ENCODE measurements around the gene CACNA1D.
"Not testable (repeated sequence)": the region's sequence is repeated elsewhere in the genome, so short reads cannot be mapped to it uniquely, and the experiment has no call there.

CACNA1D gene

GRCh38 chr3:53493963-53494791, at the start of gene CACNA1D:
Gene CACNA1D, plus strand, starts transcription at chr3:53494611. Its CDS starts 556 bp downstream, at chr3:53495167.
- DNase-seq = no peak

- DNase-seq = no peak
Measured at GRCh38 chr3:53457068-53457467, 37.3 kb upstream of the CACNA1D start.

DNA sequence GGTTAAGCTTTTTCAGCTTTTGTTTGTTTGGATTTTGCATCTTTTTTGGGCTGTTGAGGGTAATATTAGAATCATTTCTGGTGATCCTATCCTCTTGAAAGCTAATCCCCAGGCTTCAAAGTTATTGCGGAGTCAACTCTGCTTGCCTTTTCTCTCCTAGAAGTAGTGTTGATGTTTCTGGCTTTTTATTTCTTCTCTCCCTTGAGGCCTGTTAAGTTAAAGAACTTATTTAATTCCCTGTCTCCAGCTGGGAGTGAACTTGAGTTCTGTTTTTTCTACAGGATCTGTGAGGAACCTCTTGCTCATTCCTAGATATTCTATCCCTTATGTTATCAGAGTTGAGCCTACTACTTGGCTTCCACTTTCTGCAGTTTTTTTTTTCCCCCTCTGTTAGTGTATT, 34.1 kb upstream of the CACNA1D start:
- no peak for DNase-seq

DNA sequence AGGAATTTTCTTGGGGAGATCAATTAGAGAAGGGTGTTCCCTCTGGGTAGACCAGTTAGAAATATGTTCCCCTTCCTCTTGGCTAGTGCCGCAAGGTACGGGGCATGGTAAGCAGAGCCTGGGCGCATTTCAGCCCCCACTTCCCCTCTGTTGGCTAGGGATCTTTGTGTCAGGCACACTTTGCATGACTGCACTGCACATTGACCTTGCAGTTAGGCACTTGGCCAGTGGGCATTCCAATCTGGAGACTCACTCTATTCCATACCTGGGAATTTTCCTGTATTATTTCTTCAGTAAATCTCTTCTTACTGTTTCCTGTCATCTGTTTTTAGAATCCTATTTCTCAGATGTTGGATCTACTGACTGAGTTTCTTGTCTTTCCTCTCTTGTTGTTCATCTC, 30.0 kb upstream of the CACNA1D start:
- DNase-seq = no peak

GRCh38 chr3:53469758-53470157, 24.7 kb upstream of the CACNA1D start:
- DNase-seq = not testable (repeated sequence)

GRCh38 chr3:53473422-53473821, 21.0 kb upstream of the CACNA1D start:
- no peak for DNase-seq

DNA sequence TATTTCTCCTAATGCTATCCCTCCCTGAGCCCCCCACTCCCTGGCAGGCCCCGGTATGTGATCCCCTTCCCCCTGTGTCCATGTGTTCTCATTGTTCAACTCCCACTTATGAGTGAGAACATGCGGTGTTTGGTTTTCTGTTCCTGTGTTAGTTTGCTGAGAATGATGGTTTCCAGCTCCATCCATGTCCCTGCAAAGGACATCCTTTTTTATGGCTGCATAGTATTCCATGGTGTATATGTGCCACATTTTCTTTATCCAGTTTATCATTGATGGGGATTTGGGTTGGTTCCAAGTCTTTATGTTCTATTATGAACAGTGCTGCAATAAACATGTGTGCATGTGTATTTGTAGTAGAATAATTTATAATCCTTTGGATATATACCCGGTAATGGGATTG, 18.0 kb upstream of the CACNA1D start:
- not testable (repeated sequence) for DNase-seq

DNA sequence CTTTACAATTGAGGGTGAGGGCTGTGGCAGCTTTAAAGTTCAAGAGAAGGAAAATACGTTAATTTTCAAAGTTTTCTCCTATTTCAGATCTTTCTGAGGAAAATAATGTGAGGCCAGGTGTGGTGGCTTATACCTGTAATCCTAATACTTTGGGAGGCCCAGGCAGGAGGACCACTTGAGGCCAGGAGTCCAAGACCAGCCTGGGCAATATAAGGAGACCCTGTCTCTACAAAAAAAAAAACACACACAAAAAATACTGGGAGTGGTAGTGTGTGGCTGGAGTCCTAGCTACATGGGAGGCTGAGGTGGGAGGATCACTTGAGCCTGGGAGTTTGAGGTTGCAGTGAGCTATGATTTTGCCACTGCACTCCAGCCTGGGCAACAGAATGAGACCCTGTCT, 16.7 kb upstream of the CACNA1D start:
- not testable (repeated sequence) for DNase-seq

- DNase-seq = no peak
Measured at GRCh38 chr3:53478166-53478830, 16.1 kb upstream of the CACNA1D start.

DNA sequence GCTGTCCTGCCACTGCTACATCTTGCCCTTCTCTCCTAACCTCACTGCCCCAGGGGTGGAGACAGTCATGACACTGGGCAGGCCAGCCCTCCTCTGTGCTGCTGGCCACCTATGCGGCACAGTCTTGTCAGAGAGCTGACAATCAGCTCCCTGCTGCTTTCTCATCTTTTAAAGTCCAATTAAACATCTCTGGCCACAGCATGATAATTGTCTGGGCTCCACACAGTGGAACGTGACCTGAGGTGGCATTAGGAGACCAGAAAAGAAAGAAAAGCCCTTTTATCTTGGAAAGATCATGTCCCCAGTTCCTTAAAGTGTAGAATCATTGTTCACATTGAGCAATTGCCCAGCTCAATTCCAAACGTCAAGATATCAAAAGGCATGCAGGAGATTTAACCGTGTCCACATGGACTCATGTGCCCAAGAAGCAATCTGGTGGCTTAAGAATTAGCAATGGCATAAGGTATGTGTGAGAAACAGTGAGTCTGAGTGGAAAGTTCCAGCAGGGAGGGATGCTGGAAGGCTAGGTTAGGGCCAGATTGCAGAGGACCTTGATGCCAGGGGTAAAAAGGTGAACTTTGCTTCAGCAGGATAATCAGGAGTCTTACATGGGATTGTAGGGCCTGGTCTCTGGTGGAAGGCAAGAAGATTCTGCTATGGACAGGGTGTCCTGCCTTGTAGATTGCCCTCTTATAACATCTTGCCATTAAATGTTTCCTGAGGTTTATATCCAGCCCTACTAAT, 15.3 kb upstream of the CACNA1D start:
- DNase-seq = no peak

DNA sequence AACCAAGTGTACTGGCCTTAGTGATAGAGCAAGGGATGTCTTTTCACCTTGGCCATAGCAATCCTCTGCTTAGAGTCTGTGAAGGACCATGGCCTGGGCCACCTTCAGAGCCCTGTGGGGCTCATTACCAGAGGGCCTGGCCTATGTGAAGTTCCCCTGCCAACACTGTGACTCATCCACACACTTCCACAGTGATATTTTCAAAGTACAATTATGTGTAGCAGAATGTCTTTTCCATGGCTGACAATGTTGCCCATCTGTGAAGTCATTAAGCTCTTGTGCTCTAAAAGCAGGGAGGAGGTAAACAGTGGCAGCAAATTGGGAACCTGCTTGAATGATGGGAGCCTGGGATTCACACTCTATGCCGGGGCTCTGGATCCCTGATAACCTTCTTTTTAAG, 12.2 kb upstream of the CACNA1D start:
- no peak for DNase-seq

DNA sequence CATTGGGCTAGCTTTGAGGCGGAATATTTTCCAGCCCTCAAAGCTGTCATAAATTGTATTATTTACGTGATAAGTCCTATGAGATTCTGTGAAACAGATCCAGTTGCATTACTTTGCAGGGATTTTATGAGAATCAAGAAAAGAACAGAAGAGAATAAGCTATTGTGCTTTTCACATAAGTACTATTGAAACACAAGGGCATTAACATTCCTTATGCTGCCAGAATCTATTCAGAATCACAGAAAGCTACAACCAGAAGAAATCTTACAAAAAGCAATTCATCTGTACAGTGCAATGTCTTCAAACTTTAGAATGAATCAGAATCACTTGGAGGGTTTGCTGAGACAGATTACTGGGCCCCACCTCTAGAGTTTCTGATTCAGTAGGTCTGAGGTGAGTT, 10.6 kb upstream of the CACNA1D start:
- DNase-seq = no peak

DNA sequence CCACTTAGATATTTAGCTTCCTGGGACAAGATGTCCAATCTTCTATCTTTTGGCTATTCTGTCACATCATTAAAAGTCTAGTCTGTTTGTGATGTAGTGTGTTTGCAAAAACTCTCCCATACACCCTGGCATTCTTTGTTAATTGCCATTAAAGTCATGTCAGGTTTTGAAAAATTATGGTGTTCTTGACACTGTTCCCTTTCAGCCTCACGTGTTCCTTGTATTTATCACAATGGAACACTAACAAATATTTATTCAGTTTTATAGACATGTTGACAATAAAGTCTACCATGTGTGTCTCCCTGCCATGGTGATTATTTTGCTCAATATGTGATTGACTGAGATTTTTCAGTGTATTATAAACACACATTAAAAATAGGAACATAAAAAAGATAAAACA, 9.4 kb upstream of the CACNA1D start:
- DNase-seq = no peak

DNA sequence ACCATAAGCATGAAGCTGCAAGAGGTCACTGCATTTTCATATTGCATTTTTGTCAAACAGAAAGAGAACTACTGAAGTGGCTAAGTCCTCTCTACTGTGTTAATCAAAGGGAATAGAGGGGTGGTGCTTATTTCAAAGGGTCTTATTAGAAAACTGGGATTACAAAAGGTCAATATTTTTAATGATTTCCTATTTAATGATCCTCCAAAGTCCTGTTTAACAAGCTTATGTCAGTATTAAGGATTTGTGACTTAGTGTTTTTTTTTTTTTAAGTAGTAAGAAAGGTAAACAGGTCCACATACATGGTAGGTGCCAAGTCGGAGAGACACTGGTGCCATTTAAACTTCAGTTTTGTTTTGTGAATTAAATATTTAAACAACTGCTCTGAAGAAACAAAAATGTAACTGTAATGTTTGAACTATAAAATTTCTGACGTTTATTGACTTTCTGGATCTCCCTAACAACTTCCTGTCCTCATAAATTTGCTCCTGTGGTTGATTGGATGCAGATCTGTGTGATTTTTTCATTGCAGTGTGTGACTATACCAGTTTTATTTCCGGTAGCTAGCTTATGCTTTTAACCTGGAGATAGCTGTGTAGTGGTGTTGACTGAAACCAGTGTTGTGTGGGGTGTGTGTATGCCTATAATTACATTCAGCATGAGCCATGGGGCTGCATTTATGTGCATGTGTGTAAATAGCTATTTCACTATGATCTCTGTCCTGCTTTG, 8.6 kb upstream of the CACNA1D start:
- DNase-seq = no peak

- no peak for DNase-seq
Measured at GRCh38 chr3:53486961-53487654, 7.3 kb upstream of the CACNA1D start.

GRCh38 chr3:53489386-53489785, 5.0 kb upstream of the CACNA1D start:
- no peak for DNase-seq

GRCh38 chr3:53489787-53490458, 4.5 kb upstream of the CACNA1D start:
- no peak for DNase-seq

DNA sequence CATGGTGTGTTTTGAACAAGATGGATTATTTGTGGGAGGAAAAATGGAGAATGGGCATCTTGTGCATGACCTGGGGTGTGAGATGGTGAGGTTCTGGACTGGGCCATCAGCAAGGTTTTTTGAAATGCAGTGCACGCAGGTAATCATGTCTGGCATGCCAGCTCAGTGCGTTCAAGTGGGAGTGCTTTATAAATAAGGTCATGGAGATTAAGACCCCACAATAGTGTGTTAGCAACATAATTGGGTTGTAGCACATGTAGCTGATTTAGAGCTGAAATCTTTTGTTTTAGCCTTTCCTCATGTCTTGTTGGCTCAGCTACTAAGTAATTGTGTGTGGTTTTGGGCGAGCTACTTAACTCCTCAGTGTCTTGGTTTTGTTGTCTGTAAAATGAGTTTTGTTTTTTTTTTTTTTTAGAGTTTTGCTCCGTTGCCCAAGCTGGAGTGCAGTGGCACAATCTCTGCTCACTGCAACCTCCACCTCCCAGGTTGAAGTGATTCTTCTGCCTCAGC, 3.9 kb upstream of the CACNA1D start:
- DNase-seq = no peak

DNA sequence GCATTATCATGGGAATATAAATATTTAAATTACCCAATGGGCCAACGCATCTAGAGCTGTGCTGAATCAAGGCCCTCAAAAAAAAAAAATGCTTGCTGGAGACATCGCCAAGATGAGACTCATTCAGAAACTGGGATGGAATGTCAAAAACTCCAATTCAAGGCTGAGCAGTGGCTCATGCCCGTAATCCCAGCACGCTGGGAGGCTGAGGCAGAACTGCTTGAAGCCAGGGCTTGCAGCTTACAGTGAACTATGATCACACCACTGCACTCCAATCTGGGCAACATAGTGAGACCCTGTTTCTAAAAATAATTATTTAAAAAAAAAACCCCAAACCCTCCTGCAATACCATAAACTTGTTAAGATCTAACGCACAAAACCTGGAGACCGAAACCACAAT, 3.1 kb upstream of the CACNA1D start:
- no peak for DNase-seq

DNA sequence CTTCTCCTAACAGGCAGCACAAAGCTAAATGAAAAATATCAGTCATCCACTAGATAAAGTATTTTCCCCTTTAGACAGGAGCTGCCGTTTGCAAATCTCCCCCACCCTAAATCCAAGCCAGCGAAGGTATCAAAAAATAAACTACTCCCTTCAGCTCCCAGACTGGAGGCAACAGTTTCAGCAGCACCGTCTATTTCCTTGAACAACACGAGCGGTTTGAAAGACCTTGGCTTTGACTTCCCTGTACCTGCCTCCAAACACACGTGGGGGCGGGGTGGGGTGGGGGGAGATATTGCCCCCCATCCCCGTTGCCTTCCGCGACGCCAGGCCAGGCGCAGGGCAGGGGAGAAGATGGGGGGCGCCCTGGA, 832 bp upstream of the CACNA1D start:
- DNase-seq = no peak

DNA sequence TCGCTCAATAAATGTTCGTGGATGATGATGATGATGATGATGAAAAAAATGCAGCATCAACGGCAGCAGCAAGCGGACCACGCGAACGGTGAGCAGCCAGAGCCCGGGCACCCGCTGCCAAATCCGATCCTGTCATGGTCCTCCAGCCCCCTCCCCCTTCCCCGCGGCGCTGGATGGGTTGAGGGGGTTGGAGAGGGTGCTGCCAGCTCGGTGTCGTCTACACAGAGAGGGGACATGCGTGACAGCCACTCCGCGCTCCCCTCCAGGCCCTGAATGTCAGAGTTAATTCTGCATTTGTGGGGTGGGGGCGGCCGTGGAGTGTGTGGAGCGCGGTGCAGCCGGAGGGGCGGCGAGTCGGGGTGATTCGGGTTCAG, 722 bp downstream of the CACNA1D start:
- no peak for DNase-seq
